K562 (cell line): ENCODE measurements around the gene TLCD5. TPM values are rescaled to one million over a fixed set of nuclear protein-coding genes. Genes with fewer than 3 reads are reported as not detected.

Experiments
- BDP1 ChIP-seq: IDR thresholded peaks from 3 replicates; pipeline ENCODE4 v1.6.1; 2011; ENCODE audit not compliant: insufficient read length, insufficient read depth
- ERF ChIP-seq: fragments of 450-650 bp; formaldehyde crosslinking; IDR thresholded peaks from 2 replicates; pipeline ENCODE4 v1.4.0; 2020; ENCODE audit warnings: mild to moderate bottlenecking, mixed read lengths
- GMEB1 ChIP-seq: fragments of 250-450 bp; sonication (Bioruptor Pico); IDR thresholded peaks from 2 replicates; pipeline ENCODE4 v1.4.0; 2020; ENCODE audit warnings: mild to moderate bottlenecking
- NR4A1 ChIP-seq, 2 experiments: fragments of 250-450 bp in 1 of 2; fragments of 450-650 bp in 1 of 2; sonication (Bioruptor Pico) in 1 of 2; IDR thresholded peaks; 2 replicates each; pipeline versions ENCODE4 v1.4.0 to v1.6.1; 2016 to 2020; ENCODE audit warnings: mild to moderate bottlenecking in 2 of 2, missing compliant biosample characterization in 1 of 2, missing genetic modification characterization in 1 of 2, moderate library complexity in 1 of 2
- RBFOX2 ChIP-seq: fragments of 200-400 bp; formaldehyde crosslinking; IDR thresholded peaks from 2 replicates; pipeline ENCODE4 v1.6.1; 2017; ENCODE audit warnings: low read depth, mild to moderate bottlenecking, low read length, moderate library complexity
- THRAP3 ChIP-seq: fragments of 450-650 bp; IDR thresholded peaks from 2 replicates; pipeline ENCODE4 v1.6.1; 2016; ENCODE audit warnings: mild to moderate bottlenecking, inconsistent platforms, borderline replicate concordance
- XRCC3 ChIP-seq: fragments of 450-650 bp; IDR thresholded peaks from 2 replicates; pipeline ENCODE4 v1.6.1; 2017; ENCODE audit warnings: mild to moderate bottlenecking, moderate library complexity
- XRCC5 ChIP-seq: fragments of 200-400 bp; formaldehyde crosslinking; IDR thresholded peaks from 2 replicates; pipeline ENCODE4 v1.6.1; 2017; ENCODE audit warnings: low read depth, mild to moderate bottlenecking, low read length
- ZFP36 ChIP-seq: fragments of 150-350 bp; IDR thresholded peaks from 2 replicates; pipeline ENCODE4 v1.6.1; 2018; ENCODE audit warnings: low read length, low read depth; ENCODE audit not compliant: partially characterized antibody
- ZNF395 ChIP-seq: fragments of 200-800 bp; sonication (Bioruptor generic); IDR thresholded peaks from 2 replicates; pipeline ENCODE4 v1.6.1; 2017; ENCODE audit warnings: missing genetic modification characterization, missing compliant biosample characterization
- ZNF609 ChIP-seq: sonication (generic); formaldehyde crosslinking; IDR thresholded peaks from 2 replicates; pipeline ENCODE4 v1.8.1; 2023; ENCODE audit warnings: missing genetic modification reagents, mild to moderate bottlenecking, borderline replicate concordance
- polyA plus RNA-seq, 8 experiments: library from polyadenylated mRNA; depleted of rRNA in 4 of 8; stranded (reverse) in 5 of 8; unstranded in 3 of 8; fragments of >200 nt; fragmentation: Nextera tagmentation in 2 of 8; fragmentation: Illumina TruSeq in 1 of 8; extraction: Ambion mirVana in 2 of 8; extraction: Trizol in 1 of 8; gene quantifications; 2 replicates each; pipeline versions ENCODE4 v1.2.1 to v1.2.3, GENCODE V29; 2011 to 2014; ENCODE audit warnings: inconsistent platforms in 1 of 8, missing spikeins in 1 of 8
- total RNA-seq, 7 experiments: library from RNA; depleted of rRNA in 6 of 7; stranded (reverse); fragments of >200 nt in 6 of 7; fragmentation: Illumina TruSeq in 2 of 7; extraction: Trizol in 2 of 7; gene quantifications; 2 replicates each; pipeline versions ENCODE4 v1.2.1 to v1.2.3, GENCODE V29; 2011 to 2021; ENCODE audit warnings: low replicate concordance in 1 of 7
- TF ChIP-seq, protein P1 (sequence below): fragments of 450-650 bp; IDR thresholded peaks from 2 replicates; pipeline ENCODE4 v1.6.1; 2017; ENCODE audit warnings: antibody characterized with exemption, mild to moderate bottlenecking
- TF ChIP-seq, protein P2 (sequence below): fragments of 250-450 bp; sonication (Bioruptor Pico); IDR thresholded peaks from 2 replicates; pipeline ENCODE4 v1.6.1; 2021; ENCODE audit warnings: mild to moderate bottlenecking

Gene TLCD5
- total and polyA plus RNA-seq, 9 of the 15 experiments (the other 6 are each of a cell fraction or from before 2014, with no cell fraction given): 0.94 to 5.1 (median 1.6) TPM

- TF ChIP-seq, protein P1, sequence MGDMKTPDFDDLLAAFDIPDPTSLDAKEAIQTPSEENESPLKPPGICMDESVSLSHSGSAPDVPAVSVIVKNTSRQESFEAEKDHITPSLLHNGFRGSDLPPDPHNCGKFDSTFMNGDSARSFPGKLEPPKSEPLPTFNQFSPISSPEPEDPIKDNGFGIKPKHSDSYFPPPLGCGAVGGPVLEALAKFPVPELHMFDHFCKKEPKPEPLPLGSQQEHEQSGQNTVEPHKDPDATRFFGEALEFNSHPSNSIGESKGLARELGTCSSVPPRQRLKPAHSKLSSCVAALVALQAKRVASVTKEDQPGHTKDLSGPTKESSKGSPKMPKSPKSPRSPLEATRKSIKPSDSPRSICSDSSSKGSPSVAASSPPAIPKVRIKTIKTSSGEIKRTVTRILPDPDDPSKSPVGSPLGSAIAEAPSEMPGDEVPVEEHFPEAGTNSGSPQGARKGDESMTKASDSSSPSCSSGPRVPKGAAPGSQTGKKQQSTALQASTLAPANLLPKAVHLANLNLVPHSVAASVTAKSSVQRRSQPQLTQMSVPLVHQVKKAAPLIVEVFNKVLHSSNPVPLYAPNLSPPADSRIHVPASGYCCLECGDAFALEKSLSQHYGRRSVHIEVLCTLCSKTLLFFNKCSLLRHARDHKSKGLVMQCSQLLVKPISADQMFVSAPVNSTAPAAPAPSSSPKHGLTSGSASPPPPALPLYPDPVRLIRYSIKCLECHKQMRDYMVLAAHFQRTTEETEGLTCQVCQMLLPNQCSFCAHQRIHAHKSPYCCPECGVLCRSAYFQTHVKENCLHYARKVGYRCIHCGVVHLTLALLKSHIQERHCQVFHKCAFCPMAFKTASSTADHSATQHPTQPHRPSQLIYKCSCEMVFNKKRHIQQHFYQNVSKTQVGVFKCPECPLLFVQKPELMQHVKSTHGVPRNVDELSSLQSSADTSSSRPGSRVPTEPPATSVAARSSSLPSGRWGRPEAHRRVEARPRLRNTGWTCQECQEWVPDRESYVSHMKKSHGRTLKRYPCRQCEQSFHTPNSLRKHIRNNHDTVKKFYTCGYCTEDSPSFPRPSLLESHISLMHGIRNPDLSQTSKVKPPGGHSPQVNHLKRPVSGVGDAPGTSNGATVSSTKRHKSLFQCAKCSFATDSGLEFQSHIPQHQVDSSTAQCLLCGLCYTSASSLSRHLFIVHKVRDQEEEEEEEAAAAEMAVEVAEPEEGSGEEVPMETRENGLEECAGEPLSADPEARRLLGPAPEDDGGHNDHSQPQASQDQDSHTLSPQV: no peak
- TF ChIP-seq BDP1 (no peak), ZNF609 (CRISPR knock-in tag) (no peak), ZFP36 (peak; percentile 82), XRCC5 (peak; percentile 32; the same call in 1 of the 2 replicates), RBFOX2 (no peak), THRAP3 (no peak), XRCC3 (no peak), ZNF395 (no peak), ERF (CRISPR knock-in tag) (no peak), GMEB1 (no peak), NR4A1 (CRISPR knock-in tag; IDR thresholded peaks at IDR 0.05) (no peak), NR4A1 (tag; IDR thresholded peaks at IDR 0.05) (no peak)
- TF ChIP-seq, protein P2, sequence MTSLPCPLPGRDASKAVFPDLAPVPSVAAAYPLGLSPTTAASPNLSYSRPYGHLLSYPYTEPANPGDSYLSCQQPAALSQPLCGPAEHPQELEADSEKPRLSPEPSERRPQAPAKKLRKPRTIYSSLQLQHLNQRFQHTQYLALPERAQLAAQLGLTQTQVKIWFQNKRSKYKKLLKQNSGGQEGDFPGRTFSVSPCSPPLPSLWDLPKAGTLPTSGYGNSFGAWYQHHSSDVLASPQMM: no peak
These were observed 22.0 kb upstream of the TLCD5 start (continued) for GRCh38 chr11:120303004-120303637.
